ENCODE measurements around the gene SIRT6. TPM values are rescaled to one million over a fixed set of nuclear protein-coding genes. Genes with fewer than 3 reads are reported as not detected.

The SIRT6 gene
- total RNA-seq, 4 donors from 2014 or later, result 10.0 to 35.0 (median 27.1) TPM

- no peaks in the 10 kb centered on the region for H3K27me3 ChIP-seq
- H3K36me3 ChIP-seq, result no peaks in the 10 kb centered on the region
- H3K27ac ChIP-seq, result no peak overlapping the region
- WGBS, 2 donors (ENCODE audit: low coverage in 1 of 2), result 95 to 96% methylated on average over 4 to 26 of the region's 81 CpGs
- no peaks in the 10 kb centered on the region for H3K9me3 ChIP-seq
- no peak overlapping the region for H3K4me3 ChIP-seq
- H3K4me1 ChIP-seq, result no peaks in the 10 kb centered on the region
- TF ChIP-seq POLR2A (IDR thresholded peaks at IDR 0.05) (no peak), CTCF (IDR thresholded peaks at IDR 0.05) (no peak), POLR2AphosphoS5 (IDR thresholded peaks at IDR 0.05) (no peak), EP300 (IDR thresholded peaks at IDR 0.05) (no peak)
- ATAC-seq, result no peak
Observed at GRCh38 chr19:4217429-4218264, 35.3 kb upstream of the SIRT6 start.

GRCh38 chr19:4216846-4217245, 34.5 kb upstream of the SIRT6 start:
- Histone ChIP-seq H3K27ac (no peak overlapping the region), H3K27me3 (no peaks in the 10 kb centered on the region), H3K9me3 (no peaks in the 10 kb centered on the region), H3K4me3 (no peak overlapping the region), H3K36me3 (no peaks in the 10 kb centered on the region), H3K4me1 (no peaks in the 10 kb centered on the region)
- TF ChIP-seq POLR2A (IDR thresholded peaks at IDR 0.05) (no peak), POLR2AphosphoS5 (IDR thresholded peaks at IDR 0.05) (no peak), EP300 (IDR thresholded peaks at IDR 0.05) (no peak), CTCF (IDR thresholded peaks at IDR 0.05) (no peak)
- 50 to 86% methylated on average over 2 to 6 of the region's 6 CpGs for whole genome bisulfite sequencing, 2 donors (ENCODE audit: low coverage in 1 of 2)
- ATAC-seq, result no peak

GRCh38 chr19:4215807-4216206, 33.4 kb upstream of the SIRT6 start:
- H3K4me3 ChIP-seq, result no peak overlapping the region
- H3K9me3 ChIP-seq, result no peaks in the 10 kb centered on the region
- TF ChIP-seq CTCF (IDR thresholded peaks at IDR 0.05), result no peak
- H3K36me3 ChIP-seq, result no peaks in the 10 kb centered on the region
- no peaks in the 10 kb centered on the region for H3K4me1 ChIP-seq
- H3K27me3 ChIP-seq, result peaks cover 10% of the 10 kb centered on the region
- WGBS, 2 donors (ENCODE audit: low coverage in 1 of 2), result 60 to 69% methylated on average over 1 to 10 of the region's 10 CpGs
- ATAC-seq, result no peak
- no peak overlapping the region for H3K27ac ChIP-seq

- H3K36me3 ChIP-seq, result no peaks in the 10 kb centered on the region
- whole genome bisulfite sequencing, 2 donors (ENCODE audit: low coverage in 1 of 2), result 40 to 64% methylated on average over 2 to 3 of the region's 3 CpGs
- no peak for TF ChIP-seq POLR2AphosphoS5 (IDR thresholded peaks at IDR 0.05)
- TF ChIP-seq CTCF (IDR thresholded peaks at IDR 0.05), result no peak
- no peak for TF ChIP-seq EP300 (IDR thresholded peaks at IDR 0.05)
- no peak for TF ChIP-seq POLR2A (IDR thresholded peaks at IDR 0.05)
- peaks cover 31% of the 10 kb centered on the region for H3K27me3 ChIP-seq
- no peak overlapping the region for H3K27ac ChIP-seq
- no peak for ATAC-seq
- no peak overlapping the region for H3K4me3 ChIP-seq
- no peaks in the 10 kb centered on the region for H3K9me3 ChIP-seq
- H3K4me1 ChIP-seq, result no peaks in the 10 kb centered on the region
Observed at GRCh38 chr19:4213116-4213515, 30.8 kb upstream of the SIRT6 start.

- H3K4me1 ChIP-seq, result no peaks in the 10 kb centered on the region
- no peak for ATAC-seq
- 94 to 95% methylated on average over 5 to 7 of the region's 15 CpGs for WGBS, 2 donors (ENCODE audit: low coverage in 1 of 2)
Observed at GRCh38 chr19:4210166-4210731, 27.9 kb upstream of the SIRT6 start.

More at GRCh38 chr19:4210166-4210731, 27.9 kb upstream of the SIRT6 start:
- Histone ChIP-seq H3K27ac (no peak overlapping the region), H3K27me3 (peaks cover 43% of the 10 kb centered on the region), H3K36me3 (no peaks in the 10 kb centered on the region), H3K4me3 (no peak overlapping the region), H3K9me3 (no peaks in the 10 kb centered on the region)
- TF ChIP-seq EP300 (IDR thresholded peaks at IDR 0.05) (no peak), POLR2AphosphoS5 (IDR thresholded peaks at IDR 0.05) (no peak)

All from gastroesophageal sphincter (tissue), 4 donors.